Neural cell (in vitro differentiated cells): ENCODE data around the gene MEGF11.

ENCODE experiments used
- EP300 ChIP-seq: fragments of 450-650 bp; conservative IDR thresholded peaks from 2 replicates; pipeline ENCODE4 v1.6.1; 2014; ENCODE audit warnings: antibody characterized with exemption, mild to moderate bottlenecking, moderate library complexity; ENCODE audit not compliant: poor library complexity, severe bottlenecking
- POLR2AphosphoS5 ChIP-seq: IDR thresholded peaks from 2 replicates; pipeline ENCODE4 v1.6.1; 2012
- TAF1 ChIP-seq: IDR thresholded peaks from 2 replicates; pipeline ENCODE4 v1.6.1; 2012; ENCODE audit warnings: low read depth
- TF ChIP-seq, protein P1 (sequence below): fragments of 450-650 bp; IDR thresholded peaks from 2 replicates; pipeline ENCODE4 v1.5.1; 2014; ENCODE audit warnings: antibody characterized with exemption, mild to moderate bottlenecking, moderate library complexity; ENCODE audit not compliant: poor library complexity, severe bottlenecking

DNA sequence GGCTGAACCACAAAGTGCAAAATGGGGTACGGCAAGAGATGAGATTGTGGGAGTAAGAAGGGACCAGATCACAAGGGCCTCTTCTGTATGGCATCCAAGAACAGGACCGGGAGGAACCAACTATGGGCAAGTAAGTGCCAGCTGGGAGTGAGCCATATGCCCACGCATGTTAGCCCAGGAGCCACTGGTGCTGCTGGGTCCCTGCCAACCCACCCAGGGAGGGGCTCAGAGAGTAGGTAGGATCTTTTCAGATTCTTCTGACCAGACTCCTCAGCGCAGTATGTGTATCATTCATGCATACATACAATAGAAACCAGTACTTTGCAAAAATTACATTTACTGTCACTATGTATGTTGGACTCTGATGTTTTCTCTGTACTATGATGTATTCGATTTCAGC is 330.3 kb downstream of the MEGF11 start:
- TF ChIP-seq, protein P1, sequence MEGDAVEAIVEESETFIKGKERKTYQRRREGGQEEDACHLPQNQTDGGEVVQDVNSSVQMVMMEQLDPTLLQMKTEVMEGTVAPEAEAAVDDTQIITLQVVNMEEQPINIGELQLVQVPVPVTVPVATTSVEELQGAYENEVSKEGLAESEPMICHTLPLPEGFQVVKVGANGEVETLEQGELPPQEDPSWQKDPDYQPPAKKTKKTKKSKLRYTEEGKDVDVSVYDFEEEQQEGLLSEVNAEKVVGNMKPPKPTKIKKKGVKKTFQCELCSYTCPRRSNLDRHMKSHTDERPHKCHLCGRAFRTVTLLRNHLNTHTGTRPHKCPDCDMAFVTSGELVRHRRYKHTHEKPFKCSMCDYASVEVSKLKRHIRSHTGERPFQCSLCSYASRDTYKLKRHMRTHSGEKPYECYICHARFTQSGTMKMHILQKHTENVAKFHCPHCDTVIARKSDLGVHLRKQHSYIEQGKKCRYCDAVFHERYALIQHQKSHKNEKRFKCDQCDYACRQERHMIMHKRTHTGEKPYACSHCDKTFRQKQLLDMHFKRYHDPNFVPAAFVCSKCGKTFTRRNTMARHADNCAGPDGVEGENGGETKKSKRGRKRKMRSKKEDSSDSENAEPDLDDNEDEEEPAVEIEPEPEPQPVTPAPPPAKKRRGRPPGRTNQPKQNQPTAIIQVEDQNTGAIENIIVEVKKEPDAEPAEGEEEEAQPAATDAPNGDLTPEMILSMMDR, result no peak
- TF ChIP-seq POLR2AphosphoS5 (no peak), EP300 (no peak), TAF1 (no peak)
